HepG2 (cell line): ENCODE data around the gene ISG20. TPM values are rescaled to one million over a fixed set of nuclear protein-coding genes. Genes with fewer than 3 reads are reported as not detected.

Experiments
- ARID2 ChIP-seq: sonication (generic); formaldehyde crosslinking; IDR thresholded peaks from 2 replicates; pipeline ENCODE4 v1.8.1; 2022; ENCODE audit warnings: mild to moderate bottlenecking, missing genetic modification reagents, borderline replicate concordance
- DPF2 ChIP-seq: sonication (generic); formaldehyde crosslinking; IDR thresholded peaks from 2 replicates; pipeline ENCODE4 v1.4.0; 2020; ENCODE audit warnings: mild to moderate bottlenecking, low read depth, missing genetic modification reagents, borderline replicate concordance
- EHMT2 ChIP-seq: fragments of 200-600 bp; sonication (generic); IDR thresholded peaks from 2 replicates; pipeline ENCODE4 v1.7.0; 2017; ENCODE audit warnings: antibody characterized with exemption, low read depth, low read length, borderline replicate concordance
- HDAC1 ChIP-seq: sonication (generic); formaldehyde crosslinking; IDR thresholded peaks from 2 replicates; pipeline ENCODE4 v1.5.1; 2020; ENCODE audit warnings: mild to moderate bottlenecking, missing genetic modification reagents
- HDAC2 ChIP-seq: sonication (generic); formaldehyde crosslinking; IDR thresholded peaks from 2 replicates; pipeline ENCODE4 v1.4.0; 2020; ENCODE audit warnings: missing genetic modification reagents
- HMG20A ChIP-seq: IDR thresholded peaks from 2 replicates; pipeline ENCODE4 v1.6.1; 2016; ENCODE audit warnings: borderline replicate concordance
- JARID2 ChIP-seq: sonication (generic); formaldehyde crosslinking; IDR thresholded peaks from 2 replicates; pipeline ENCODE4 v1.8.1; 2023; ENCODE audit warnings: missing genetic modification reagents, inconsistent platforms; ENCODE audit not compliant: insufficient replicate concordance
- NFKB2 ChIP-seq: sonication (generic); formaldehyde crosslinking; IDR thresholded peaks from 2 replicates; pipeline ENCODE4 v1.4.0; 2020; ENCODE audit warnings: missing genetic modification reagents, borderline replicate concordance
- PBX3 ChIP-seq: sonication (generic); formaldehyde crosslinking; IDR thresholded peaks from 2 replicates; pipeline ENCODE4 v1.8.1; 2023; ENCODE audit warnings: missing genetic modification reagents, inconsistent platforms, borderline replicate concordance
- PHF20 ChIP-seq: sonication (generic); formaldehyde crosslinking; IDR thresholded peaks from 2 replicates; pipeline ENCODE4 v1.5.0; 2020; ENCODE audit warnings: mild to moderate bottlenecking, missing genetic modification reagents
- RBFOX2 ChIP-seq: fragments of 200-400 bp; formaldehyde crosslinking; IDR thresholded peaks from 2 replicates; pipeline ENCODE4 v1.6.1; 2017; ENCODE audit warnings: low read depth, mild to moderate bottlenecking, low read length
- ZBTB38 ChIP-seq: sonication (generic); formaldehyde crosslinking; IDR thresholded peaks from 2 replicates; pipeline ENCODE4 v1.5.1; 2020; ENCODE audit warnings: mild to moderate bottlenecking, missing genetic modification reagents
- ZBTB8A ChIP-seq: sonication (generic); formaldehyde crosslinking; IDR thresholded peaks from 2 replicates; pipeline ENCODE4 v1.4.0; 2020; ENCODE audit warnings: mild to moderate bottlenecking, low read depth, missing genetic modification reagents, borderline replicate concordance
- ZFP91 ChIP-seq: sonication (generic); formaldehyde crosslinking; IDR thresholded peaks from 2 replicates; pipeline ENCODE4 v1.9.0; 2022; ENCODE audit warnings: missing genetic modification reagents, mild to moderate bottlenecking, borderline replicate concordance
- ZNF280D ChIP-seq: sonication (generic); formaldehyde crosslinking; IDR thresholded peaks from 2 replicates; pipeline ENCODE4 v1.5.1; 2020; ENCODE audit warnings: mild to moderate bottlenecking, missing genetic modification reagents
- ZNF547 ChIP-seq: sonication (generic); formaldehyde crosslinking; IDR thresholded peaks from 2 replicates; pipeline ENCODE4 v1.5.1; 2020; ENCODE audit warnings: mild to moderate bottlenecking, missing genetic modification reagents
- ZNF597 ChIP-seq: sonication (generic); formaldehyde crosslinking; IDR thresholded peaks from 2 replicates; pipeline ENCODE4 v1.5.0; 2020; ENCODE audit warnings: missing genetic modification reagents
- ZNF891 ChIP-seq: sonication (generic); formaldehyde crosslinking; IDR thresholded peaks from 2 replicates; pipeline ENCODE4 v1.5.0; 2020; ENCODE audit warnings: mild to moderate bottlenecking, missing genetic modification reagents
- ZXDC ChIP-seq: sonication (generic); formaldehyde crosslinking; IDR thresholded peaks from 2 replicates; pipeline ENCODE4 v1.5.0; 2020; ENCODE audit warnings: mild to moderate bottlenecking, missing genetic modification reagents
- polyA plus RNA-seq, 8 experiments: library from polyadenylated mRNA; depleted of rRNA in 3 of 8; stranded (reverse) in 7 of 8; unstranded in 1 of 8; fragments of >200 nt; fragmentation: Illumina TruSeq in 4 of 8; extraction: Trizol in 4 of 8; gene quantifications; 2 replicates each; pipeline versions ENCODE4 v1.2.1 to v1.2.3, GENCODE V29; 2011 to 2016; ENCODE audit warnings: low read depth in 4 of 8, missing spikeins in 1 of 8, mixed read lengths in 1 of 8; ENCODE audit not compliant: insufficient read depth in 1 of 8
- total RNA-seq, 5 experiments: library from RNA; depleted of rRNA; stranded (reverse); fragments of >200 nt; fragmentation: Illumina TruSeq; extraction: Trizol; gene quantifications; 2 replicates each; pipeline ENCODE4 v1.2.3, GENCODE V29; 2016; ENCODE audit warnings: low read depth in 1 of 5

The ISG20 gene
- total and polyA plus RNA-seq, 2 of the 13 experiments (the other 11 are each of a cell fraction or from before 2014, with no cell fraction given), result 6.3 to 31.5 TPM

GRCh38 chr15:88681610-88682221, 42.9 kb downstream of the ISG20 start (continued):
- no peak for TF ChIP-seq PBX3
- no peak for TF ChIP-seq HMG20A (CRISPR knock-in tag)
- TF ChIP-seq ZBTB38 (CRISPR knock-in tag), result no peak
- peak; percentile 72 for TF ChIP-seq HDAC1
- TF ChIP-seq PHF20 (CRISPR knock-in tag), result no peak
- TF ChIP-seq RBFOX2, result peak; percentile 74
- TF ChIP-seq ZNF597 (CRISPR knock-in tag), result no peak
- TF ChIP-seq ZFP91 (CRISPR knock-in tag), result peak; percentile 81; the same call in 1 of the 2 replicates
- TF ChIP-seq DPF2 (CRISPR knock-in tag), result no peak
- peak; percentile 78 for TF ChIP-seq EHMT2
- peak; percentile 47; the same call in 1 of the 2 replicates for TF ChIP-seq ZNF280D (CRISPR knock-in tag)
- peak; percentile 66; the same call in 1 of the 2 replicates for TF ChIP-seq ZNF891 (CRISPR knock-in tag)
- no peak for TF ChIP-seq ARID2 (CRISPR knock-in tag)
- no peak for TF ChIP-seq ZXDC
- peak; percentile 60; the same call in 1 of the 2 replicates for TF ChIP-seq NFKB2 (CRISPR knock-in tag)
- TF ChIP-seq JARID2, result no peak
- TF ChIP-seq ZNF547, result peak; percentile 26; the same call in 1 of the 2 replicates
- TF ChIP-seq ZBTB8A (CRISPR knock-in tag), result no peak
- TF ChIP-seq HDAC2 (CRISPR knock-in tag), result peak; percentile 44; the same call in 1 of the 2 replicates
